ENCODE results near the gene TAPBP. TPM values are rescaled to one million over a fixed set of nuclear protein-coding genes. Genes with fewer than 3 reads are reported as not detected.

TAPBP gene
- total RNA-seq, 1 experiment from 2014 or later = 80.1 TPM

GRCh38 chr6:33313105-33313708 is 671 bp downstream of the TAPBP start:
- Histone ChIP-seq H3K9me2 (ENCODE audit: insufficient read depth) (no peaks in the 10 kb centered on the region), H3K9ac (ENCODE audit: low read length) (peak overlapping the region; percentile 92), H3K4me3 (replicated peaks in 1 of 2; ENCODE audit: low read depth in 1 of 2, low read length in 2 of 2) (peak overlapping the region; percentile 78 to 91), H3K27ac (ENCODE audit: low read depth, low read length) (peak overlapping the region; percentile 89), H3K4me1 (ENCODE audit: control insufficient read depth in 1 of 2, insufficient read depth in 2 of 2, low read length in 2 of 2) (peaks cover 27 to 38% of the 10 kb centered on the region in 2 experiments), H3K4me2 (ENCODE audit: low read length) (peak overlapping the region; percentile 95), H3K9me3 (ENCODE audit: control insufficient read depth in 1 of 2, insufficient read depth in 1 of 2, low read depth in 1 of 2, low read length in 2 of 2) (no peaks in the 10 kb centered on the region), H3K79me2 (ENCODE audit: insufficient read depth, low read length) (peaks cover 28% of the 10 kb centered on the region), H2AFZ (ENCODE audit: low read depth, low read length, poor library complexity, severe bottlenecking) (no peak overlapping the region), H3K36me3 (ENCODE audit: control insufficient read depth in 1 of 2, insufficient read depth in 2 of 2, low read length in 2 of 2) (peaks cover 0 to 3% of the 10 kb centered on the region in 2 experiments; a peak in 1 of 4 replicates), H3K27me3 (ENCODE audit: insufficient read depth, low read length) (no peaks in the 10 kb centered on the region), H4K20me1 (ENCODE audit: insufficient read depth) (no peaks in the 10 kb centered on the region)
- ChIA-PET RAD21 (ENCODE audit: low non-redundant PET in 1 of 2, low total read pairs in 2 of 2, uncharacterized antibody in 2 of 2, unreplicated experiment in 2 of 2) (no interaction called here), CTCF (interaction anchor here (1.0 kb wide), 1 partner anchor 14 kb away, joined by 3 read pairs; the partner anchor contains the start of gene RGL2), POLR2A (no interaction called here)
- no peak for TF ChIP-seq ATF3 (IDR thresholded peaks at IDR 0.05)
- TF ChIP-seq POLR2A (IDR thresholded peaks at IDR 0.05; ENCODE audit: borderline replicate concordance, extremely low read depth, insufficient read depth, insufficient read length) = no peak
- no peak for TF ChIP-seq TCF7L2 (IDR thresholded peaks at IDR 0.05; ENCODE audit: borderline replicate concordance, extremely low read depth, insufficient read depth, insufficient read length)
- DNase-seq (ENCODE audit: low read depth, low spot score) (no peak), ATAC-seq (peak; percentile 3; the same call in 1 of the 2 replicates)
- TSS peak; percentile 66 for BruUV-seq (replicated peaks)
- intact Hi-C loops (cut with micrococcal nuclease) = no loop called here

GRCh38 chr6:33312361-33313104 is 1.3 kb downstream of the TAPBP start:
- intact Hi-C loops (cut with micrococcal nuclease) = no loop called here
- Histone ChIP-seq H3K4me2 (ENCODE audit: low read length) (peak overlapping the region; percentile 95), H3K27ac (ENCODE audit: low read depth, low read length) (peak overlapping the region; percentile 89), H3K4me3 (replicated peaks in 1 of 2; ENCODE audit: low read depth in 1 of 2, low read length in 2 of 2) (peak overlapping the region; percentile 78 to 91), H3K79me2 (ENCODE audit: insufficient read depth, low read length) (peaks cover 29% of the 10 kb centered on the region), H3K9me2 (ENCODE audit: insufficient read depth) (no peaks in the 10 kb centered on the region), H3K9ac (ENCODE audit: low read length) (peak overlapping the region; percentile 92), H4K20me1 (ENCODE audit: insufficient read depth) (no peaks in the 10 kb centered on the region), H3K36me3 (ENCODE audit: control insufficient read depth in 1 of 2, insufficient read depth in 2 of 2, low read length in 2 of 2) (peaks cover 0 to 3% of the 10 kb centered on the region in 2 experiments; a peak in 1 of 4 replicates), H2AFZ (ENCODE audit: low read depth, low read length, poor library complexity, severe bottlenecking) (no peak overlapping the region), H3K27me3 (ENCODE audit: insufficient read depth, low read length) (no peaks in the 10 kb centered on the region), H3K9me3 (ENCODE audit: control insufficient read depth in 1 of 2, insufficient read depth in 1 of 2, low read depth in 1 of 2, low read length in 2 of 2) (no peaks in the 10 kb centered on the region), H3K4me1 (ENCODE audit: control insufficient read depth in 1 of 2, insufficient read depth in 2 of 2, low read length in 2 of 2) (peaks cover 27 to 35% of the 10 kb centered on the region in 2 experiments)
- peak; percentile 59 for DNase-seq (ENCODE audit: low read depth, low spot score)
- ChIA-PET RAD21 (ENCODE audit: low non-redundant PET in 1 of 2, low total read pairs in 2 of 2, uncharacterized antibody in 2 of 2, unreplicated experiment in 2 of 2) (no interaction called here), POLR2A (no interaction called here), CTCF (interaction anchor here (1.0 kb wide), 1 partner anchor 13 kb away, joined by 3 read pairs; the partner anchor contains the start of gene RGL2)
- ATAC-seq = peak; percentile 47
- no TSS peak for BruUV-seq (replicated peaks)
- TF ChIP-seq SP1 (IDR thresholded peaks at IDR 0.05; ENCODE audit: low read depth) (no peak), JUND (IDR thresholded peaks at IDR 0.05) (no peak), YY1 (IDR thresholded peaks at IDR 0.05; ENCODE audit: extremely low read depth, insufficient replicate concordance, low read depth, low read length) (no peak), ZNF274 (IDR thresholded peaks at IDR 0.05; ENCODE audit: low read depth, low read length) (no peak), FOSL1 (IDR thresholded peaks at IDR 0.05; ENCODE audit: low read depth) (no peak), ELF1 (IDR thresholded peaks at IDR 0.05; ENCODE audit: borderline replicate concordance, low read depth) (no peak), EZH2 (IDR thresholded peaks at IDR 0.05) (no peak), POLR2A (IDR thresholded peaks at IDR 0.05; ENCODE audit: borderline replicate concordance, extremely low read depth, insufficient read depth, insufficient read length) (no peak), POLR2AphosphoS5 (IDR thresholded peaks at IDR 0.05; ENCODE audit: low read depth, low read length) (no peak), REST (IDR thresholded peaks at IDR 0.05; ENCODE audit: low read depth) (no peak), SIN3A (IDR thresholded peaks at IDR 0.05; ENCODE audit: low read depth) (no peak)

Measured in HCT116 (cell line).